Uterus (tissue), 4 donors: Measurements from ENCODE around the gene FOXS1. TPM values are rescaled to one million over a fixed set of nuclear protein-coding genes. Genes with fewer than 3 reads are reported as not detected.

ENCODE experiments used
- DNase-seq, 2 donors: peaks; one replicate each; pipeline ENCODE4 v3.0.0-alpha.2; 2019 to 2020
- H3K27ac ChIP-seq, 2 donors: fragments of 200-600 bp; sonication (generic); 1 replicate in 1 of 2; 2 replicates in 1 of 2; pipeline ENCODE4 v1.5.1; 2016 to 2018
- H3K27me3 ChIP-seq, 2 donors: fragments of 200-600 bp; sonication (generic); one replicate each; pipeline ENCODE4 v1.5.1; 2018 to 2019; ENCODE audit warnings: control low read depth in 1 of 2
- H3K36me3 ChIP-seq, 2 donors: fragments of 200-600 bp; sonication (generic); one replicate each; pipeline ENCODE4 v1.5.1; 2019; ENCODE audit warnings: control low read depth in 1 of 2
- H3K4me1 ChIP-seq, 2 donors: fragments of 200-600 bp; sonication (generic); one replicate each; pipeline ENCODE4 v1.5.1; 2018 to 2019; ENCODE audit warnings: control low read depth in 1 of 2
- H3K4me3 ChIP-seq, 2 donors: fragments of 200-600 bp; sonication (generic); 1 replicate in 1 of 2; 2 replicates in 1 of 2; pipeline ENCODE4 v1.5.1; 2018 to 2019; ENCODE audit warnings: mild to moderate bottlenecking in 1 of 2
- H3K9me3 ChIP-seq, 2 donors: fragments of 200-600 bp; sonication (generic); one replicate each; pipeline ENCODE4 v1.5.1; 2019; ENCODE audit warnings: control low read depth in 1 of 2
- POLR2A ChIP-seq, 2 donors: fragments of 450-650 bp; IDR thresholded peaks; one replicate each; pipeline ENCODE4 v1.6.1; 2016; ENCODE audit warnings: antibody characterized with exemption in 2 of 2, mild to moderate bottlenecking in 1 of 2, moderate library complexity in 1 of 2
- intact Hi-C: fragments of 100-400 bp; cut with DNase I; formaldehyde crosslinking; loops from one replicate; pipeline ENCODE4 v1.15.1; 2023; ENCODE audit warnings: low total_unique reads
- total RNA-seq, 4 donors: library from RNA; depleted of rRNA in 3 of 4; stranded (reverse); fragments of >200 nt in 3 of 4; gene quantifications; one replicate each; pipeline versions ENCODE4 v1.1.0 to v1.2.4, GENCODE V29; 2014 to 2023
- TF ChIP-seq, protein P1 (sequence below), 4 experiments: fragments of 200-600 bp in 2 of 4; fragments of 450-650 bp in 2 of 4; sonication (generic) in 2 of 4; IDR thresholded peaks; one replicate each; pipeline ENCODE4 v1.5.1; 2016 to 2019; ENCODE audit warnings: antibody characterized with exemption in 4 of 4, mild to moderate bottlenecking in 2 of 4, moderate library complexity in 1 of 4
- donor health status: DM: yes; HTN: yes; CAD: no.

Gene FOXS1
- total RNA-seq, 4 donors from 2014 or later = 5.4 to 6.2 TPM; not detected in 2

- no peaks in the 10 kb centered on the region for H3K9me3 ChIP-seq
- no peak overlapping the region for H3K4me3 ChIP-seq
- no peak for DNase-seq
- no peaks in the 10 kb centered on the region for H3K27me3 ChIP-seq
- intact Hi-C loops = no loop called here
- no peak overlapping the region for H3K27ac ChIP-seq
- no peaks in the 10 kb centered on the region for H3K36me3 ChIP-seq
- peaks cover 0 to 14% of the 10 kb centered on the region in 2 donors for H3K4me1 ChIP-seq
- TF ChIP-seq POLR2A (IDR thresholded peaks at IDR 0.05) = no peak
- TF ChIP-seq, protein P1, sequence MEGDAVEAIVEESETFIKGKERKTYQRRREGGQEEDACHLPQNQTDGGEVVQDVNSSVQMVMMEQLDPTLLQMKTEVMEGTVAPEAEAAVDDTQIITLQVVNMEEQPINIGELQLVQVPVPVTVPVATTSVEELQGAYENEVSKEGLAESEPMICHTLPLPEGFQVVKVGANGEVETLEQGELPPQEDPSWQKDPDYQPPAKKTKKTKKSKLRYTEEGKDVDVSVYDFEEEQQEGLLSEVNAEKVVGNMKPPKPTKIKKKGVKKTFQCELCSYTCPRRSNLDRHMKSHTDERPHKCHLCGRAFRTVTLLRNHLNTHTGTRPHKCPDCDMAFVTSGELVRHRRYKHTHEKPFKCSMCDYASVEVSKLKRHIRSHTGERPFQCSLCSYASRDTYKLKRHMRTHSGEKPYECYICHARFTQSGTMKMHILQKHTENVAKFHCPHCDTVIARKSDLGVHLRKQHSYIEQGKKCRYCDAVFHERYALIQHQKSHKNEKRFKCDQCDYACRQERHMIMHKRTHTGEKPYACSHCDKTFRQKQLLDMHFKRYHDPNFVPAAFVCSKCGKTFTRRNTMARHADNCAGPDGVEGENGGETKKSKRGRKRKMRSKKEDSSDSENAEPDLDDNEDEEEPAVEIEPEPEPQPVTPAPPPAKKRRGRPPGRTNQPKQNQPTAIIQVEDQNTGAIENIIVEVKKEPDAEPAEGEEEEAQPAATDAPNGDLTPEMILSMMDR (IDR thresholded peaks at IDR 0.05) = no peak
Observed at GRCh38 chr20:31857861-31858759, 12.7 kb upstream of the FOXS1 start.

GRCh38 chr20:31856516-31856915 is 11.1 kb upstream of the FOXS1 start:
- DNase-seq = no peak
- TF ChIP-seq, protein P1 (IDR thresholded peaks at IDR 0.05) = no peak
- no peak for TF ChIP-seq POLR2A (IDR thresholded peaks at IDR 0.05)
- H3K36me3 ChIP-seq = no peaks in the 10 kb centered on the region
- H3K9me3 ChIP-seq = no peaks in the 10 kb centered on the region
- H3K4me3 ChIP-seq = no peak overlapping the region
- intact Hi-C loops = no loop called here
- H3K27me3 ChIP-seq = no peaks in the 10 kb centered on the region
- peaks cover 0 to 14% of the 10 kb centered on the region in 2 donors for H3K4me1 ChIP-seq
- H3K27ac ChIP-seq = no peak overlapping the region

GRCh38 chr20:31853481-31853880 is 8.1 kb upstream of the FOXS1 start:
- no peaks in the 10 kb centered on the region for H3K9me3 ChIP-seq
- H3K27me3 ChIP-seq = no peaks in the 10 kb centered on the region
- intact Hi-C loops = no loop called here
- no peak for DNase-seq
- H3K4me1 ChIP-seq = no peaks in the 10 kb centered on the region
- no peak overlapping the region for H3K4me3 ChIP-seq
- no peaks in the 10 kb centered on the region for H3K36me3 ChIP-seq
- TF ChIP-seq POLR2A (IDR thresholded peaks at IDR 0.05) = no peak
- TF ChIP-seq, protein P1 (IDR thresholded peaks at IDR 0.05) = no peak
- H3K27ac ChIP-seq = no peak overlapping the region

GRCh38 chr20:31851240-31851955 is 6.0 kb upstream of the FOXS1 start:
- intact Hi-C loops = no loop called here
- H3K36me3 ChIP-seq = no peaks in the 10 kb centered on the region
- no peaks in the 10 kb centered on the region for H3K4me1 ChIP-seq
- no peak overlapping the region for H3K4me3 ChIP-seq
- TF ChIP-seq, protein P1 (IDR thresholded peaks at IDR 0.05) = no peak
- no peak for TF ChIP-seq POLR2A (IDR thresholded peaks at IDR 0.05)
- DNase-seq = no peak
- H3K27me3 ChIP-seq = no peaks in the 10 kb centered on the region
- no peaks in the 10 kb centered on the region for H3K9me3 ChIP-seq
- no peak overlapping the region for H3K27ac ChIP-seq
